Airway epithelial cell (primary cell): ENCODE measurements around the gene SAE1. TPM values are rescaled to one million over a fixed set of nuclear protein-coding genes. Genes with fewer than 3 reads are reported as not detected.

Experiments used
- total RNA-seq: library from RNA; depleted of rRNA; stranded (reverse); fragments of >200 nt; gene quantifications from 2 replicates; pipeline ENCODE4 v1.2.3, GENCODE V29; 2015

SAE1 gene
- total RNA-seq, result 111 and 123 TPM in 2 replicates

DNA sequence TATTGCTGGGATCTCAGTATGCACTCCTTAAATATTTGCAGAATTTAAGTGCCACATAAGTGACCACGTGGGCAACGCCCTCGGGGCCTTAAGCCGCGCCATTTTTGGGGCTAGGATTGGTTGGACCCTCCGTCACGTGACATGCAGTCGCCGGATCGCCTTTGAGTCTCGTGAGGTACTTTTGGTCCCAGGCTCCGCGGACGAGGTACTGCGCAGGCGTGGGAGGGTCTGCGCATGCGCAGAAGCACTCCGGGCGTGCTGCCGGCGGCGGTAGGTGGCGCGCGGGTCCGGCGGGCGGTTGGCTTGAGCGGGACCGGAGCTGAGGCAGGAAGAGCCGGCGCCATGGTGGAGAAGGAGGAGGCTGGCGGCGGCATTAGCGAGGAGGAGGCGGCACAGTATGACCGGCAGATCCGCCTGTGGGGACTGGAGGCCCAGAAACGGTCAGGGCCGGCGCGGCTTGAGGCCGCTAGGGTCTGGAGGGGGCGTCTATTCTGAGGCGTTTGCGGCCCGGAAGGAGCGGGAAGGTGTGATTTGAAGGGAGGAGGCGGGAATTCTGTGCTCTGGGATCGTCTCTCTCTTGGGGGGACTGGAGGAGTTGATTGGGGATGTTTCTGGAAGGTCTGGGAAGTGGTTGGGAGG, at the start of gene SAE1:
Gene SAE1 (plus strand): TSS at position 247 of the 639 bp plus-strand sequence. CDS start 96 bp downstream, at position 343.

DNA sequence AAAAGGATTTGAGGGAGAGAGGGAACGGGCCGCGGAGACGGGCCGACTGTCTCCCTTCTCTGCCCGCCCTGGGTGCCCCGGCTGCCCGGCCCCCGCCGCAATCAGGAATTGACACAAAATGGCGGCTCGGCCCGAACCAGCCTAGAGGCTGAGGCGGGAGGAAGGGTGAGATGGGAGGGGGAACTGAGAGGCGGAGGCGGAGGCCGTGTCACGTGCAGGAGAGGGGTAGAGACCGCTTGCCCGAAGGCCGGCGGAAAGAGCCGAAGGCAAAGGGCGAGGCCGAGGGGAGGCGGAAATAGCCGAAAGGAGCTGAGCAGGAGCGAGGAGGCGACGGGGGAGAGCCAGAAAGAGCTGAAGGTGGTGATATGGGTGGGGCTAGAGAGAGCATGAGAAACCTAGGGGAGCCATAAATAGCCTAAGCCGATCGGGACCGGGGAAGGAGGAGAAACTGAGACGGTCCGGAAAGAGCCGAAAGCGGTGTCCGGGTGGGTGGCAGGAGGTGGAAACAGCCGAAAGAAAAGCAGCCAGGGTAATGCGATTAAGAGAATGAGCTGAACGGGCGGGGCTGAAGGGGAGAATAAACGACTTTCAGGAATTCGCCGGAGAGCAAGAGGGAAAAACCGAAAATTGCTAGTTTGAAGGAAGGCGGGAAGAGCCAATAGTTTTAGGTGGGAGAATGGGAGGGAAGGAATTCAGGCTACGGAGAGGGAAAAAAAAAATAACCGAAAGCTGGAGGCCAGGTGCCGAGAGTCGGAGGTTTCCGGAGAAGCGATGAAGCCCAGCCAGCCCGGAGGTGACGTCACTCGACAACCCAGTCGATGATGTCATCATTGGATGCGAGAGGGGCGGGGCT, 17.4 kb upstream of the SAE1 start, which contains the start of gene ZC3H4:
Gene ZC3H4 (minus strand): TSS at position 780 of the 853 bp plus-strand sequence. CDS start 1,192 bp downstream, outside the sequence.

DNA sequence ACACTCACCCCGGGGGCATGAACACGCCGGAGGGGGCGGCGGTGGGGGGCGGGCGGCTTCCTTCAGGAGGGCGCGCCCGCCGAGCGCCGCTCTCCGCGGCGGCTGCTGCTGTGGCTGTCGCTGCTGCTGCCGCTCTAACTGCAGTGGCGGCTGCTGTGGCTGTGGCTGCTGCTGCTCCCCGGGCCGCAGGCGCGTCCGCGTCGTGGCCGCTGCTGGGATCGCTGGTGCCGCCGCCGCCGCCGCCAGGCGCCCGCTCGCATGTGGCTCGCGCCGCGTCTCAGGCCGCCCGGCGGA, 100.2 kb downstream of the SAE1 start, which contains the start of gene BBC3:
Gene BBC3 (minus strand): TSS at position 279 of the 294 bp plus-strand sequence. CDS start 2,768 bp downstream, outside the sequence.

DNA sequence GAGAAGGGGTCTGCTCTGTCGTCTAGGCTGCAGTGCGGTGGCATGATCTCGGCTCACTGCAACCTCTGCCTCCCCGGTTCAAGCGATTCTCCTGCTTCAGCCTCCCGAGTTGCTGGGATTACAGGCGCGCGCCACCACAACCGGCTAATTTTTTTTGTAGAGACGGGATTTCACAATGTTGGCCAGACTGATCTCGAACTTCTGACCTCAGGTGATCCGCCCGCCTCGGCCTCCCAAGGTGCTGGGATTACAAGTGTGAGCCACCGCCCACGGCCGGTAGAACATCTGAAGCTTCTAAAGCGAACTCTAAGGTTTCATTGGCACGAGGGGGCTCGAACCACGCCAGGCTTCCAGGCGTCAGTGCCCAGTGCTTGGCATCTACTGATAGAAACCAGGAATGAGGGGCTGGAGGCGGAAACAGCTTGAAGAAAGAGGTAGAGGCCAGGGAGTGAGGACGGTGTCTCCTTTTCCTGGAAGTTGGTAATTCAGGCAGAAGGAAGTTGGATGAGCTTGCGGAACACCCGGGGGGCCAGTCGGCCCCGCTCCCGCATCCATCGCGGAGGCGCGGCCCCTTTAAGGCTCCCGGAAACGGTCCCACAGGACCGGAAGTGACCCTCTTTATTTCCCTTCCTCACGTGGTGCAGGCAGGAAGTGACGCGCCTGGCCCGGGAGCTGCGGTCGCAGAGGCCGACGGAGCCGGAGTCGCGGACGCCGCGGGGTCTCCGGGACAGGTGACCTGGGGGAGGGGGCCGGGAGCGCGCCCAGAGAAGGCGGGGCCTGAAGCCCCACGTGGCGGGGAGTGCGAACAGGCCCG, 125.5 kb downstream of the SAE1 start, which contains the start of gene CCDC9:
Gene CCDC9 (plus strand): TSS at position 647 of the 814 bp plus-strand sequence. CDS start 1,876 bp downstream, outside the sequence.

Other genes with a start within 250 kb of the SAE1 start
- 0.51 and 1.7 TPM in 2 replicates for gene NPAS1, start 111.0 kb upstream of the SAE1 start, total RNA-seq
- gene TMEM160, start 82.2 kb upstream of the SAE1 start, total RNA-seq, result 72.8 and 136 TPM in 2 replicates
- gene ZC3H4, start 17.1 kb upstream of the SAE1 start, total RNA-seq, result 20.0 and 24.6 TPM in 2 replicates
- 3.5 and 5.9 TPM in 2 replicates for gene BBC3, start 100.4 kb downstream of the SAE1 start, total RNA-seq
- gene CCDC9, start 125.7 kb downstream of the SAE1 start, total RNA-seq, result 12.9 and 13.5 TPM in 2 replicates
- gene INAFM1, start 144.1 kb downstream of the SAE1 start, total RNA-seq, result 2.0 and 4.9 TPM in 2 replicates
- gene C5AR1, start 179.0 kb downstream of the SAE1 start, total RNA-seq, result 0.35 and 0.65 TPM in 2 replicates
- gene C5AR2, start 201.3 kb downstream of the SAE1 start, total RNA-seq, result not detected in 2 replicates
- 12.2 and 19.5 TPM in 2 replicates for gene DHX34, start 218.5 kb downstream of the SAE1 start, total RNA-seq